HEK293T (cell line): ENCODE data around the gene CRY2.

Source experiments
- BHLHE40 ChIP-seq: fragments of 450-650 bp; IDR thresholded peaks from 2 replicates; pipeline ENCODE4 v1.6.1; 2016; ENCODE audit warnings: mild to moderate bottlenecking, moderate library complexity, borderline replicate concordance
- CTBP1 ChIP-seq: fragments of 450-650 bp; IDR thresholded peaks from 2 replicates; pipeline ENCODE4 v1.6.1; 2016; ENCODE audit warnings: borderline replicate concordance
- ELF4 ChIP-seq: fragments of 450-650 bp; IDR thresholded peaks from 2 replicates; pipeline ENCODE4 v1.6.1; 2017; ENCODE audit warnings: antibody characterized with exemption
- FOXA1 ChIP-seq: fragments of 450-650 bp; IDR thresholded peaks from 2 replicates; pipeline ENCODE4 v1.6.1; 2016; ENCODE audit warnings: mild to moderate bottlenecking
- FOXK2 ChIP-seq: fragments of 450-650 bp; IDR thresholded peaks from 2 replicates; pipeline ENCODE4 v1.6.1; 2016; ENCODE audit warnings: mild to moderate bottlenecking
- FOXM1 ChIP-seq: fragments of 450-650 bp; IDR thresholded peaks from 2 replicates; pipeline ENCODE4 v1.6.1; 2017; ENCODE audit warnings: mild to moderate bottlenecking, borderline replicate concordance
- HDGF ChIP-seq: fragments of 450-650 bp; IDR thresholded peaks from 2 replicates; pipeline ENCODE4 v1.6.1; 2017; ENCODE audit warnings: antibody characterized with exemption, borderline replicate concordance
- L3MBTL2 ChIP-seq: fragments of 450-650 bp; conservative IDR thresholded peaks from 2 replicates; pipeline ENCODE4 v1.6.1; 2016; ENCODE audit warnings: mild to moderate bottlenecking
- LEF1 ChIP-seq: fragments of 450-650 bp; IDR thresholded peaks from 2 replicates; pipeline ENCODE4 v1.6.1; 2017; ENCODE audit warnings: mild to moderate bottlenecking, borderline replicate concordance
- PKNOX1 ChIP-seq: fragments of 450-650 bp; IDR thresholded peaks from 2 replicates; pipeline ENCODE4 v1.6.1; 2016
- SP1 ChIP-seq: fragments of 450-650 bp; IDR thresholded peaks from 2 replicates; pipeline ENCODE4 v1.6.1; 2017
- SUZ12 ChIP-seq: fragments of 450-650 bp; IDR thresholded peaks from 2 replicates; pipeline ENCODE4 v1.6.1; 2016; ENCODE audit warnings: mild to moderate bottlenecking
- TARDBP ChIP-seq: fragments of 450-650 bp; IDR thresholded peaks from 2 replicates; pipeline ENCODE4 v1.6.1; 2016
- ZNF384 ChIP-seq: fragments of 450-650 bp; IDR thresholded peaks from 2 replicates; pipeline ENCODE4 v1.6.1; 2016

- no peak for TF ChIP-seq BHLHE40
- TF ChIP-seq ZNF384: no peak
- TF ChIP-seq SUZ12: no peak
- TF ChIP-seq TARDBP: no peak
- TF ChIP-seq L3MBTL2: no peak
- TF ChIP-seq FOXM1: no peak
- TF ChIP-seq HDGF: no peak
- no peak for TF ChIP-seq ELF4
- TF ChIP-seq FOXK2: no peak
- TF ChIP-seq SP1: no peak
- no peak for TF ChIP-seq CTBP1
- no peak for TF ChIP-seq LEF1
- TF ChIP-seq FOXA1: no peak
- no peak for TF ChIP-seq PKNOX1
These were observed 32.8 kb downstream of the CRY2 start for GRCh38 chr11:45879803-45880686.
